T-helper 2 cell (primary cell): ENCODE measurements around the gene HBA2.
"Not testable (repeated sequence)": the region's sequence is repeated elsewhere in the genome, so short reads cannot be mapped to it uniquely, and the experiment has no call there.

Source experiments
- DNase-seq, 5 experiments: peaks; one replicate each; pipeline versions ENCODE4 v3.0.0 to v3.0.0-alpha.2; 2012 to 2022

Gene HBA2

DNA sequence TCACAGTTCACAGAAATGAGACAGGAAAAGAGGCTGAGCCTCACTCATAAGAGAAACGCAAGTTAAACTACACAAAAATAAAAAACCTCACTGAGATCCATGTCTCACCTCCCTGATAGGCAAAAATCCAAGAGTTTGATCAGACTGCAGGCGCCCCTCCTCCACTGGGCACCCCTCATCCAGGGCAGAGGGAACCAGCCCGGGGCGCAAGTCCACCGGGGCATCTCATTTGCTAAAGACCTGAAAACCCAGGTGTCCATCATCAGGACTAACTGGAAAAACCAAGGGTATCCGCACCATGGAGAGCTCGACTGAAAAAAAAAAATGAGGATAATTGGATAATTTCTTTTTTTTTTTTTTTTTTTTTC lies 17.7 kb upstream of the HBA2 start:
- DNase-seq, result no peak

DNA sequence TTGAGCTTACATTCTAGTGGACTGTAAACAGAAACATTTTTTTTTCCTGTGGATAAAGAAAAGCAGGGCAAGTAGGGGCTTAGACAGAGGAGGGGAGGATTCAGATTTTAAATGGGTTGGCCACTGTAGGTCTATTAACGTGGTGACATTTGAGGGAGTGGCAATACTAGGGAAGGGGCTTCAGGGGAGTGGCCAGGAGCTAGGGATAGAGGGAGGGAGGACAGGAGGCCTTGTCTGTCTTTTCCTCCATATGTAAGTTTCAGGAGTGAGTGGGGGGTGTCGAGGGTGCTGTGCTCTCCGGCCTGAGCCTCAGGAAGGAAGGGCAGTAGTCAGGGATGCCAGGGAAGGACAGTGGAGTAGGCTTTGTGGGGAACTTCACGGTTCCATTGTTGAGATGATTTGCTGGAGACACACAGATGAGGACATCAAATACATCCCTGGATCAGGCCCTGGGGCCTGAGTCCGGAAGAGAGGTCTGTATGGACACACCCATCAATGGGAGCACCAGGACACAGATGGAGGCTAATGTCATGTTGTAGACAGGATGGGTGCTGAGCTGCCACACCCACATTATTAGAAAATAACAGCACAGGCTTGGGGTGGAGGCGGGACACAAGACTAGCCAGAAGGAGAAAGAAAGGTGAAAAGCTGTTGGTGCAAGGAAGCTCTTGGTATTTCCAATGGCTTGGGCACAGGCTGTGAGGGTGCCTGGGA lies 13.4 kb upstream of the HBA2 start:
- DNase-seq, result no peak

- DNase-seq, result not testable (repeated sequence)
Observed at GRCh38 chr16:160242-160641, 12.4 kb upstream of the HBA2 start.

GRCh38 chr16:160691-161190 lies 11.9 kb upstream of the HBA2 start:
- DNase-seq, result no peak

DNA sequence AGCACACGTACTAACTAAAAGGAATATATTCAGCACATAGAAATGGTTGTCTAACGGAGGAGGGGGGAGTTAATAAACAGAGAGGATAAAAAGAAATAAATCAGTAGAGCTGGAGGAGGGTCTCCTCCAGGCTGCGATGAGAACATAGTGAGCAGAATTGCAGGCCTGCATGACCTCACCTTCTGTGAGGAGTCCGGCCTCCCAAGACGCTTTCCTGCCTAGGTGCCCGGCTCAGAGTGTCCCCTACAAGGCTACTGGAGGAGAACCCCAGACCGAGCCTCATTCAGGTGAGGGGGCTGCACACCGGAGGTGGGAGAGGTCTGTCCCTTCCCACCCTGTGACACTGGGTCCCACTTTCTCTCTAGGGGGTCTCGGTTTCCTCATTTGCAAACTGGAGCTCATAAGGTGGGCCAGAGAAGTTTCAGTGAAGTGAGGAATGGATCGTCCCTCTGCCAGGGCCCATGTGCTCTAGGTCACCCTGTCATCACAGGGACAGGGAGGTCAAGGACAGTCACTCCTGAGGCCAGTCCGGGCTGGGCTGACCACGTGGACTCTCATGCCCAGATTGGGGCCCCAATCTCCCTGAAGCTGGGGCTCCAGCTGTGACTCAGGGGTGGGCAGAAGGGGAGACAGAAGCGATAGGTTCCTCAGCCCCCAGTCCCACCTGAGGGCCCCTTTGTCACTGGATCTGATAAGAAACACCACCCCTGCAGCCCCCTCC lies 10.2 kb upstream of the HBA2 start:
- no peak for DNase-seq

GRCh38 chr16:163139-163538 lies 9.5 kb upstream of the HBA2 start:
- not testable (repeated sequence) for DNase-seq

DNA sequence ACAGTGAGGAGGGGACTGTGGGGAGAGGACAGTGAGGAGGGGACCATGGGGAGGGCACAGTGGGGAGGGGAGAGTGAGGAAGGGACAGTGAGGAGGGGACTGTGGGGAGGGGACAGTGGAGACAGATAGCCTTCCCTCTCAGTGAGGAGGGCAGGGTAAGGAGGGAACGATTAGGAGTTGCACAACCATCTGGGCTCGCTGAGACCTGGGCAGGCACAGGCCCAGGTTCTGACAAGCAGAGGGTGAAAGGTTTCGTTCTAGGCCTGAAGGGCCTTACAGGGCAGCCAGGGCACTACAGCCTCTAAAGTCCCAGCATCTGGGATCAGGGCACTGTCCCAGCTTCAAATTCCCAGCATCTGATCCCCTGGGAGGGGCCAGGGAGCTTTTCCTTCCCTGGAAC lies 9.0 kb upstream of the HBA2 start:
- not testable (repeated sequence) for DNase-seq

GRCh38 chr16:164134-164823 lies 8.4 kb upstream of the HBA2 start:
- not testable (repeated sequence) for DNase-seq

DNA sequence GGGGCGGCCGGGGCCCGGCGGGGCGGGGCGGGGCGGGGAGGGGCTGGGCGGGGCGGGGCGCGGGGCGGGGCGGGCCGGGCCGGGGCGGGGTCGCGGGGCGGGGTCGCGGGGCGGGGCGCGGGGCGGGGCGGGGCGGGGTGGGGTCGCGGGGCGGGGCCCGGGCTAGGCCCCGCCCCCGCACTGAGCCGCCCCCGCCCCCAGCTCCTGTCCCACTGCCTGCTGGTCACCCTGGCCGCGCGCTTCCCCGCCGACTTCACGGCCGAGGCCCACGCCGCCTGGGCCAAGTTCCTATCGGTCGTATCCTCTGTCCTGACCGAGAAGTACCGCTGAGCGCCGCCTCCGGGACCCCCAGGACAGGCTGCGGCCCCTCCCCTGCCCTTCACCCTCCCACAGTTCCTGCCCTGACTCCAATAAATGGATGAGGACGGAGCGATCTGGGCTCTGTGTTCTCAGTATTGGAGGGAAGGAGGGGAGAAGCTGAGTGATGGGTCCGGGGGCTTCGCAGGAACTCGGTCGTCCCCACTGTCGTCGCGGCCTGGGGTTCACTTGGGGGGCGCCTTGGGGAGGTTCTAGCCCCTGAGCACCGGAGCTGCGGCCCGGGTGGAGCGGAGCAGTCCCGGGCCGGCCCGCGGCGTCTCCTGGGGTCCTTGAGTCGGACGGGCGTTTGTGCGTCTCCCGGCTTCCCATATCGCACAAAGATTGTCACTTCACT lies 7.7 kb upstream of the HBA2 start:
- DNase-seq, result no peak

DNA sequence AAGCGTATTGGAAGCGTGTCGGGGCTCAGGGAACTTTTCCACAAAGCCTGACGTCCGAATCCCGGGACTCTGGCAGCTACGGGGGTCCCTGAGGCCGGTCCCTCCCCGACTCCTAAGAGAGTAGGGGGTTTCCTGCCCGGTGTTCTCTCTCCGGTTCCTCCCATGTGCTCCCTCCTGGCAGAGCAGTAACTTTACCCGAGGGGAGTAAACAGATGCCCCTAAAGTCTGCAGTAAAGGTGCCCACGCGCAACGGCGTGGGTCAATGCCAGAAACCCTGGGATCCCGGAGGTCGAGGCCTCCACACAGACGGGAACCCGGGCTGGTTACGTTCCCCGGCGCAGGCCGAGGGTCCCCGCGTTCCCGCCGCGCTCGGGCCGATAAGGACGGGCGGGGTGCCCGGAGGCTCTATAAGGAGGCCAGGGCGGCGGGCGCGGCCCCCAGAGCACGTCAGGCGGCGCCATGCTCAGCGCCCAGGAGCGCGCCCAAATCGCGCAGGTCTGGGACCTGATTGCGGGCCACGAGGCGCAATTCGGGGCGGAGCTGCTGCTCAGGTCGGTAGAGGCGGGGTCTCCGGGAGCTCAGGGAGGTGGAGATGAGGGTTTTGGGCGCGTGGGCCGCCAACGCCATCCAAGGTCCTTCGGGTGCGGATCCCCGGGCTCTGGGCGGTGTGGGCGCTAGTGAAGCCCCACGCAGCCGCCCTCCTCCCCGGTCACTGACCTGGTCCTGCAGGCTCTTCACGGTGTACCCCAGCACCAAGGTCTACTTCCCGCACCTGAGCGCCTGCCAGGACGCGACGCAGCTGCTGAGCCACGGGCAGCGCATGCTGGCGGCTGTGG lies 6.9 kb upstream of the HBA2 start, which contains the start of gene HBM:
TSS of gene HBM (plus strand) at position 440 of the 836 bp plus-strand sequence. CDS start at position 460, 20 bp downstream.
- DNase-seq, result peak in 1 of 5 experiments; percentile 33

GRCh38 chr16:166375-167121 lies 6.1 kb upstream of the HBA2 start:
- no peak for DNase-seq

- DNase-seq, result no peak
Observed at GRCh38 chr16:167122-167690, 5.5 kb upstream of the HBA2 start.

- no peak for DNase-seq
Observed at GRCh38 chr16:168424-168823, 4.3 kb upstream of the HBA2 start.

DNA sequence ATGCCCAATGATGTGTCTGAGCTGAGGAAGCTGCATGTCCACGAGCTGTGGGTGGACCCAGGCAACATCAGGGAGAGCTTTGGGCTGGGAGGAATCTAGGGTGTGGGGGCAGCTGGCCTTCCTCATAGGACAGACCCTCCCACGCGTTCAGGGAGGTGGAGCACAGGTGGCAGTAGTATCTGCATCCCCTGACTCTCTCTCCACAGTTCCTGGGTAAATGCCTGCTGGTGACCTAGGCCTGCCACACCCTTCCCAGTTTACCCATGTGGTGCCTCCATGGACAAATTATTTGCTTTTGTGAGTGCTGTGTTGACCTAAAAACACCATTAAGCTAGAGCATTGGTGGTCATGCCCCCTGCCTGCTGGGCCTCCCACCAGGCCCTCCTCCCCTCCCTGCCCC lies 3.7 kb upstream of the HBA2 start:
- no peak for DNase-seq

DNA sequence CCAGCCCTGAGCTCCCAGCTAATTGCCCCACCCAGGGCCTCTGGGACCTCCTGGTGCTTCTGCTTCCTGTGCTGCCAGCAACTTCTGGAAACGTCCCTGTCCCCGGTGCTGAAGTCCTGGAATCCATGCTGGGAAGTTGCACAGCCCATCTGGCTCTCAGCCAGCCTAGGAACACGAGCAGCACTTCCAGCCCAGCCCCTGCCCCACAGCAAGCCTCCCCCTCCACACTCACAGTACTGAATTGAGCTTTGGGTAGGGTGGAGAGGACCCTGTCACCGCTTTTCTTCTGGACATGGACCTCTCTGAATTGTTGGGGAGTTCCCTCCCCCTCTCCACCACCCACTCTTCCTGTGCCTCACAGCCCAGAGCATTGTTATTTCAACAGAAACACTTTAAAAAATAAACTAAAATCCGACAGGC lies 2.6 kb upstream of the HBA2 start:
- DNase-seq, result not testable (repeated sequence)

DNA sequence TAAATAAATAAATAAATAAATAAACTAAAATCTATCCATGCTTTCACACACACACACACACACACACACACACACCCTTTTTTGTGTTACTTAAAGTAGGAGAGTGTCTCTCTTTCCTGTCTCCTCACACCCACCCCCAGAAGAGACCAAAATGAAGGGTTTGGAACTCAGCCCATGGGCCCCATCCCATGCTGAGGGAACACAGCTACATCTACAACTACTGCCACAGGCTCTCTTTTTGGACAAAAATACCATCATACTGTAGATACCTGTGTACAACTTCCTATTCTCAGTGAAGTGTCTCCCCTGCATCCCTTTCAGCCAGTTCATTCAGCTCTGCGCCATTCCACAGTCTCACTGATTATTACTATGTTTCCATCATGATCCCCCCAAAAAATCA lies 1.9 kb upstream of the HBA2 start:
- DNase-seq, result no peak

DNA sequence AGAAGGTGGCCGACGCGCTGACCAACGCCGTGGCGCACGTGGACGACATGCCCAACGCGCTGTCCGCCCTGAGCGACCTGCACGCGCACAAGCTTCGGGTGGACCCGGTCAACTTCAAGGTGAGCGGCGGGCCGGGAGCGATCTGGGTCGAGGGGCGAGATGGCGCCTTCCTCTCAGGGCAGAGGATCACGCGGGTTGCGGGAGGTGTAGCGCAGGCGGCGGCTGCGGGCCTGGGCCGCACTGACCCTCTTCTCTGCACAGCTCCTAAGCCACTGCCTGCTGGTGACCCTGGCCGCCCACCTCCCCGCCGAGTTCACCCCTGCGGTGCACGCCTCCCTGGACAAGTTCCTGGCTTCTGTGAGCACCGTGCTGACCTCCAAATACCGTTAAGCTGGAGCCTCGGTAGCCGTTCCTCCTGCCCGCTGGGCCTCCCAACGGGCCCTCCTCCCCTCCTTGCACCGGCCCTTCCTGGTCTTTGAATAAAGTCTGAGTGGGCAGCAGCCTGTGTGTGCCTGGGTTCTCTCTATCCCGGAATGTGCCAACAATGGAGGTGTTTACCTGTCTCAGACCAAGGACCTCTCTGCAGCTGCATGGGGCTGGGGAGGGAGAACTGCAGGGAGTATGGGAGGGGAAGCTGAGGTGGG lies 657 bp downstream of the HBA2 start:
- DNase-seq, result not testable (repeated sequence)

DNA sequence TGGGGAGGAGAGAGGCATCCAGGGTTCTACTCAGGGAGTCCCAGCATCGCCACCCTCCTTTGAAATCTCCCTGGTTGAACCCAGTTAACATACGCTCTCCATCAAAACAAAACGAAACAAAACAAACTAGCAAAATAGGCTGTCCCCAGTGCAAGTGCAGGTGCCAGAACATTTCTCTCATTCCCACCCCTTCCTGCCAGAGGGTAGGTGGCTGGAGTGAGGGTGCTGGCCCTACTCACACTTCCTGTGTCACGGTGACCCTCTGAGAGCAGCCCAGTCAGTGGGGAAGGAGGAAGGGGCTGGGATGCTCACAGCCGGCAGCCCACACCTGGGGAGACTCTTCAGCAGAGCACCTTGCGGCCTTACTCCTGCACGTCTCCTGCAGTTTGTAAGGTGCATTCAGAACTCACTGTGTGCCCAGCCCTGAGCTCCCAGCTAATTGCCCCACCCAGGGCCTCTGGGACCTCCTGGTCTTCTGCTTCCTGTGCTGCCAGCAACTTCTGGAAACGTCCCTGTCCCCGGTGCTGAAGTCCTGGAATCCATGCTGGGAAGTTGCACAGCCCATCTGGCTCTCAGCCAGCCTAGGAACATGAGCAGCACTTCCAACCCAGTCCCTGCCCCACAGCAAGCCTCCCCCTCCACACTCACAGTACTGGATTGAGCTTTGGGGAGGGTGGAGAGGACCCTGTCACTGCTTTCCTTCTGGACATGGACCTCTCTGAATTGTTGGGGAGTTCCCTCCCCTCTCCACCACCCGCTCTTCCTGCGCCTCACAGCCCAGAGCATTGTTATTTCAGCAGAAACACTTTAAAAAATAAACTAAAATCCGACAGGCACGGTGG lies 1.5 kb downstream of the HBA2 start:
- not testable (repeated sequence) for DNase-seq
